Measurements from ENCODE around the gene JPT1.

DNA sequence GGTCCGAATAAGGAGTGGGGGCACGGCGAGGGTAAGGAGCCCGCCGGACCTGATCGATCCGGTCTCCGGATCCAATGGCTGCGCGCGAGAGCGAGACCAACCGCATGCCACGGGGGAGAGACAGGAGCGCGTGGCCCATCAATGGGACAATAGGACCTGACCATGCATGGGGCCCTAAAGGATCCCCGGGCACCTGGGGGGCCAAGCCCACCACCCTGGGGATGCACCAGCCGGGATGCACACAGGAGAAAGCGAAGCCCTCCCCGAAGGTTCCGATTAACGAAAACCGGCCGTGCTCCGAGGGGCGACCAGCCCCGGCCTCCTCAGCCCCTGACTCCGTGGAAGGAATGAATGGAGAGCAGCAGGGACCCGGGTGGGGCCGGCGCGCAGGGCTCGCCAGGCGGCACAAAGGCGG lies 525 bp downstream of the JPT1 start:
- TF ChIP-seq EZH2 (IDR thresholded peaks at IDR 0.05; ENCODE audit: low read depth, unreplicated experiment), result no peak
- TF ChIP-seq, protein P1, sequence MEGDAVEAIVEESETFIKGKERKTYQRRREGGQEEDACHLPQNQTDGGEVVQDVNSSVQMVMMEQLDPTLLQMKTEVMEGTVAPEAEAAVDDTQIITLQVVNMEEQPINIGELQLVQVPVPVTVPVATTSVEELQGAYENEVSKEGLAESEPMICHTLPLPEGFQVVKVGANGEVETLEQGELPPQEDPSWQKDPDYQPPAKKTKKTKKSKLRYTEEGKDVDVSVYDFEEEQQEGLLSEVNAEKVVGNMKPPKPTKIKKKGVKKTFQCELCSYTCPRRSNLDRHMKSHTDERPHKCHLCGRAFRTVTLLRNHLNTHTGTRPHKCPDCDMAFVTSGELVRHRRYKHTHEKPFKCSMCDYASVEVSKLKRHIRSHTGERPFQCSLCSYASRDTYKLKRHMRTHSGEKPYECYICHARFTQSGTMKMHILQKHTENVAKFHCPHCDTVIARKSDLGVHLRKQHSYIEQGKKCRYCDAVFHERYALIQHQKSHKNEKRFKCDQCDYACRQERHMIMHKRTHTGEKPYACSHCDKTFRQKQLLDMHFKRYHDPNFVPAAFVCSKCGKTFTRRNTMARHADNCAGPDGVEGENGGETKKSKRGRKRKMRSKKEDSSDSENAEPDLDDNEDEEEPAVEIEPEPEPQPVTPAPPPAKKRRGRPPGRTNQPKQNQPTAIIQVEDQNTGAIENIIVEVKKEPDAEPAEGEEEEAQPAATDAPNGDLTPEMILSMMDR (conservative IDR thresholded peaks at IDR 0.05; ENCODE audit: low read depth in 2 of 2), result no peak
